Measurements from ENCODE around the gene BIRC3.

DNA sequence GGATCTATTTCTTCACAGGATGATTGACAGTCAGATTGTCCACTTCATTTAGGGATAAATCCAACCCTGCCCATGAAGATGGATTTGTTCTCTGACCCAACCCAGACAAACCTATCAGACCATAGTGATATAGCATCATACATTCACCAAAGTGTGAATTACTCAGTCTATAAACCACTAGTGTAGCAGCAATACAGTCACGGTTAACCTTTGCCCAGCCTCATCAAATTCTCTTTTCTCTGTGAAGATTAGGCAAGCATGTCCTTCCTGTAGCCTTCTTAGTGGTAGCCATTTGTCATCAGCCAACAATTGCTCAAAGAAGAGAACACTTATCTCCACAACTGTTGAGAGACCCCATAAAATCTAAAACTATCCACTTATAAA lies 15.3 kb downstream of the BIRC3 start:
- TF ChIP-seq POLR2A (IDR thresholded peaks at IDR 0.05): no peak
- no peak for TF ChIP-seq POLR2AphosphoS5 (IDR thresholded peaks at IDR 0.05)
- TF ChIP-seq, protein P1, sequence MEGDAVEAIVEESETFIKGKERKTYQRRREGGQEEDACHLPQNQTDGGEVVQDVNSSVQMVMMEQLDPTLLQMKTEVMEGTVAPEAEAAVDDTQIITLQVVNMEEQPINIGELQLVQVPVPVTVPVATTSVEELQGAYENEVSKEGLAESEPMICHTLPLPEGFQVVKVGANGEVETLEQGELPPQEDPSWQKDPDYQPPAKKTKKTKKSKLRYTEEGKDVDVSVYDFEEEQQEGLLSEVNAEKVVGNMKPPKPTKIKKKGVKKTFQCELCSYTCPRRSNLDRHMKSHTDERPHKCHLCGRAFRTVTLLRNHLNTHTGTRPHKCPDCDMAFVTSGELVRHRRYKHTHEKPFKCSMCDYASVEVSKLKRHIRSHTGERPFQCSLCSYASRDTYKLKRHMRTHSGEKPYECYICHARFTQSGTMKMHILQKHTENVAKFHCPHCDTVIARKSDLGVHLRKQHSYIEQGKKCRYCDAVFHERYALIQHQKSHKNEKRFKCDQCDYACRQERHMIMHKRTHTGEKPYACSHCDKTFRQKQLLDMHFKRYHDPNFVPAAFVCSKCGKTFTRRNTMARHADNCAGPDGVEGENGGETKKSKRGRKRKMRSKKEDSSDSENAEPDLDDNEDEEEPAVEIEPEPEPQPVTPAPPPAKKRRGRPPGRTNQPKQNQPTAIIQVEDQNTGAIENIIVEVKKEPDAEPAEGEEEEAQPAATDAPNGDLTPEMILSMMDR (IDR thresholded peaks at IDR 0.05): no peak
- TF ChIP-seq EP300 (IDR thresholded peaks at IDR 0.05): no peak

Measured in stomach (tissue), 4 donors.